Measurements from ENCODE around the gene CCT7. TPM values are rescaled to one million over a fixed set of nuclear protein-coding genes. Genes with fewer than 3 reads are reported as not detected.

The CCT7 gene
- total and polyA plus RNA-seq, 2 experiments from 2014 or later, result 287 to 642 TPM

DNA sequence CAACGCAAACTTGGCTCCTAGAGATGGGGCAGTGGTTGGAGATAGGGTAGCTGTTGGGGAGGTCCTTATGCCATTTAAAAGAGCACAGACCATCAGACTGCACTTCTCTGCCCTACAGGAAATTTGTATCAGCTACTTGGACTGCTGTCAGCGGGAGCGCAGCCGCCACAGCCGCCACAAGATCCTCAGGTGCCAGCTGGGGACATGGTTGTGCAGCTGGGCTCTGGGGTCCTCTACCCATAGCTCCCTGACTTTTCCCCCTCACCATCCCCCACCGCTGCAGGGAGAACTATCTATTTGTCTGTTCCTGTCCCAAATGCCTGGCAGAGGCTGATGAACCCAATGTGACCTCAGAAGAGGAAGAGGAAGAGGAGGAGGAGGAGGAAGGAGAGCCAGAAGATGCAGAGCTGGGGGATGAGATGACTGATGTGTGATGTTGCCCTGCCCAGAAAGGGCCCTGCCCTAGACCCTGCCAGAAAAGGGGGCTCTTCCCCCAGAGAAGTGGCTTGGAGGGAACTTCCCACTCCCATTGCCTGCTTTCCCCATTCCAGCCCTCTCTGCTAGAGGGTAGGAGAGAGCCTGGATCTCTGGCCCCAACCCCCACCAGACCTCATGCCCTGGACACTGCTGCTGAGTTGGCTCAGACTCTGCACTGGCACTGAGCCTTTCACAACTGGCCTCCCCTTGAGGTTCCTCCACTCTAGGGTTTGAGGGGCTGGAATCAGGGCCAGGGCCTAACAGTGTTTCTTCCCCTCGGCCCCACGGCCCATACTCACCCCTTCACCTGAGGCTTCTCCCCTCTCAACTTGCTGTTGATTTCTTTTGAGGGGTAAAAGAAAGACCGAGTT lies 8.4 kb upstream of the CCT7 start:
- no peaks in the 10 kb centered on the region for H3K9me2 ChIP-seq (ENCODE audit: insufficient read depth)
- Mint-ChIP-seq H3K9me3 (no peaks in the 10 kb centered on the region), H3K36me3 (ENCODE audit: low read depth) (peaks cover 26% of the 10 kb centered on the region), H3K27ac (no peak overlapping the region), H3K27me3 (ENCODE audit: insufficient read depth, low read depth, poor library complexity) (no peaks in the 10 kb centered on the region), H3K4me3 (no peak overlapping the region), H3K4me1 (no peaks in the 10 kb centered on the region)
- H3K27ac ChIP-seq (ENCODE audit: low read depth), result no peak overlapping the region
- no peaks in the 10 kb centered on the region for H3K27me3 ChIP-seq (ENCODE audit: insufficient read depth)
- DNase-seq (ENCODE audit: low spot score), result no peak
- no peaks in the 10 kb centered on the region for H3F3A ChIP-seq (replicated peaks; ENCODE audit: low read depth)
- no peak for ATAC-seq
- H3K4me3 ChIP-seq, result no peak overlapping the region
- peaks cover 12% of the 10 kb centered on the region for H3K36me3 ChIP-seq (ENCODE audit: insufficient read depth)
- no peak overlapping the region for H2AFZ ChIP-seq
- no peak overlapping the region for H3K4me2 ChIP-seq
- H3K4me1 ChIP-seq (ENCODE audit: insufficient read depth), result no peaks in the 10 kb centered on the region
- H4K20me1 ChIP-seq (replicated peaks; ENCODE audit: insufficient read depth), result peaks cover 8% of the 10 kb centered on the region; the same call in 1 of the 2 replicates
- H3K79me2 ChIP-seq (replicated peaks; ENCODE audit: insufficient read depth), result no peaks in the 10 kb centered on the region
- TF ChIP-seq, protein P1, sequence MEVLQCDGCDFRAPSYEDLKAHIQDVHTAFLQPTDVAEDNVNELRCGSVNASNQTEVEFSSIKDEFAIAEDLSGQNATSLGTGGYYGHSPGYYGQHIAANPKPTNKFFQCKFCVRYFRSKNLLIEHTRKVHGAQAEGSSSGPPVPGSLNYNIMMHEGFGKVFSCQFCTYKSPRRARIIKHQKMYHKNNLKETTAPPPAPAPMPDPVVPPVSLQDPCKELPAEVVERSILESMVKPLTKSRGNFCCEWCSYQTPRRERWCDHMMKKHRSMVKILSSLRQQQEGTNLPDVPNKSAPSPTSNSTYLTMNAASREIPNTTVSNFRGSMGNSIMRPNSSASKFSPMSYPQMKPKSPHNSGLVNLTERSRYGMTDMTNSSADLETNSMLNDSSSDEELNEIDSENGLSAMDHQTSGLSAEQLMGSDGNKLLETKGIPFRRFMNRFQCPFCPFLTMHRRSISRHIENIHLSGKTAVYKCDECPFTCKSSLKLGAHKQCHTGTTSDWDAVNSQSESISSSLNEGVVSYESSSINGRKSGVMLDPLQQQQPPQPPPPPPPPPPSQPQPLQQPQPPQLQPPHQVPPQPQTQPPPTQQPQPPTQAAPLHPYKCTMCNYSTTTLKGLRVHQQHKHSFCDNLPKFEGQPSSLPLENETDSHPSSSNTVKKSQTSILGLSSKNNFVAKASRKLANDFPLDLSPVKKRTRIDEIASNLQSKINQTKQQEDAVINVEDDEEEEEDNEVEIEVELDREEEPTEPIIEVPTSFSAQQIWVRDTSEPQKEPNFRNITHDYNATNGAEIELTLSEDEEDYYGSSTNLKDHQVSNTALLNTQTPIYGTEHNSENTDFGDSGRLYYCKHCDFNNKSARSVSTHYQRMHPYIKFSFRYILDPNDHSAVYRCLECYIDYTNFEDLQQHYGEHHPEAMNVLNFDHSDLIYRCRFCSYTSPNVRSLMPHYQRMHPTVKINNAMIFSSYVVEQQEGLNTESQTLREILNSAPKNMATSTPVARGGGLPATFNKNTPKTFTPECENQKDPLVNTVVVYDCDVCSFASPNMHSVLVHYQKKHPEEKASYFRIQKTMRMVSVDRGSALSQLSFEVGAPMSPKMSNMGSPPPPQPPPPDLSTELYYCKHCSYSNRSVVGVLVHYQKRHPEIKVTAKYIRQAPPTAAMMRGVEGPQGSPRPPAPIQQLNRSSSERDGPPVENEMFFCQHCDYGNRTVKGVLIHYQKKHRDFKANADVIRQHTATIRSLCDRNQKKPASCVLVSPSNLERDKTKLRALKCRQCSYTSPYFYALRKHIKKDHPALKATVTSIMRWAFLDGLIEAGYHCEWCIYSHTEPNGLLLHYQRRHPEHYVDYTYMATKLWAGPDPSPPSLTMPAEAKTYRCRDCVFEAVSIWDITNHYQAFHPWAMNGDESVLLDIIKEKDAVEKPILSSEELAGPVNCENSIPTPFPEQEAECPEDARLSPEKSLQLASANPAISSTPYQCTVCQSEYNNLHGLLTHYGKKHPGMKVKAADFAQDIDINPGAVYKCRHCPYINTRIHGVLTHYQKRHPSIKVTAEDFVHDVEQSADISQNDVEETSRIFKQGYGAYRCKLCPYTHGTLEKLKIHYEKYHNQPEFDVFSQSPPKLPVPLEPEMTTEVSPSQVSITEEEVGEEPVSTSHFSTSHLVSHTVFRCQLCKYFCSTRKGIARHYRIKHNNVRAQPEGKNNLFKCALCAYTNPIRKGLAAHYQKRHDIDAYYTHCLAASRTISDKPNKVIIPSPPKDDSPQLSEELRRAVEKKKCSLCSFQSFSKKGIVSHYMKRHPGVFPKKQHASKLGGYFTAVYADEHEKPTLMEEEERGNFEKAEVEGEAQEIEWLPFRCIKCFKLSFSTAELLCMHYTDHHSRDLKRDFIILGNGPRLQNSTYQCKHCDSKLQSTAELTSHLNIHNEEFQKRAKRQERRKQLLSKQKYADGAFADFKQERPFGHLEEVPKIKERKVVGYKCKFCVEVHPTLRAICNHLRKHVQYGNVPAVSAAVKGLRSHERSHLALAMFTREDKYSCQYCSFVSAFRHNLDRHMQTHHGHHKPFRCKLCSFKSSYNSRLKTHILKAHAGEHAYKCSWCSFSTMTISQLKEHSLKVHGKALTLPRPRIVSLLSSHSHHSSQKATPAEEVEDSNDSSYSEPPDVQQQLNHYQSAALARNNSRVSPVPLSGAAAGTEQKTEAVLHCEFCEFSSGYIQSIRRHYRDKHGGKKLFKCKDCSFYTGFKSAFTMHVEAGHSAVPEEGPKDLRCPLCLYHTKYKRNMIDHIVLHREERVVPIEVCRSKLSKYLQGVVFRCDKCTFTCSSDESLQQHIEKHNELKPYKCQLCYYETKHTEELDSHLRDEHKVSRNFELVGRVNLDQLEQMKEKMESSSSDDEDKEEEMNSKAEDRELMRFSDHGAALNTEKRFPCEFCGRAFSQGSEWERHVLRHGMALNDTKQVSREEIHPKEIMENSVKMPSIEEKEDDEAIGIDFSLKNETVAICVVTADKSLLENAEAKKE (CRISPR knock-in tag; IDR thresholded peaks at IDR 0.05), result no peak
- no peak for TF ChIP-seq ETS1 (IDR thresholded peaks at IDR 0.05)
- no peak for TF ChIP-seq NANOG (IDR thresholded peaks at IDR 0.05; ENCODE audit: borderline replicate concordance)
- TF ChIP-seq CREB1 (CRISPR knock-in tag; IDR thresholded peaks at IDR 0.05; ENCODE audit: low read depth), result no peak
- no peak for TF ChIP-seq ZNF114 (CRISPR knock-in tag; IDR thresholded peaks at IDR 0.05)
- no peak for TF ChIP-seq REST (IDR thresholded peaks at IDR 0.05; ENCODE audit: unreplicated experiment)
- TF ChIP-seq CTCF (conservative IDR thresholded peaks at IDR 0.05; ENCODE audit: low read depth in 2 of 2), result no peak
- TF ChIP-seq EZH2 (IDR thresholded peaks at IDR 0.05; ENCODE audit: low read depth, unreplicated experiment), result no peak
- no peak for TF ChIP-seq STAT1 (IDR thresholded peaks at IDR 0.05; ENCODE audit: unreplicated experiment)
- no peak for TF ChIP-seq JUNB (IDR thresholded peaks at IDR 0.05; ENCODE audit: unreplicated experiment)
- TF ChIP-seq POLR2AphosphoS5 (IDR thresholded peaks at IDR 0.05; ENCODE audit: low read depth), result no peak
- no peak for TF ChIP-seq ZNF331 (CRISPR knock-in tag; IDR thresholded peaks at IDR 0.05; ENCODE audit: low read depth)
- no peak for TF ChIP-seq EZH2phosphoT487 (IDR thresholded peaks at IDR 0.05; ENCODE audit: unreplicated experiment)
